ENCODE data around the gene CCDC157.

Gene CCDC157

GRCh38 chr22:30351226-30351625 is 5.6 kb upstream of the CCDC157 start:
- in situ Hi-C loops (cut with HindIII; ENCODE audit: low sequenced_read_pairs): no loop called here

GRCh38 chr22:30354644-30355043 is 2.2 kb upstream of the CCDC157 start:
- in situ Hi-C loops (cut with HindIII; ENCODE audit: low sequenced_read_pairs): no loop called here

- in situ Hi-C loops (cut with HindIII; ENCODE audit: low sequenced_read_pairs): no loop called here
These were observed 396 bp downstream of the CCDC157 start for GRCh38 chr22:30357236-30357570.

GRCh38 chr22:30357650-30358215 is 926 bp downstream of the CCDC157 start:
- in situ Hi-C loops (cut with HindIII; ENCODE audit: low sequenced_read_pairs): no loop called here

- in situ Hi-C loops (cut with HindIII; ENCODE audit: low sequenced_read_pairs): no loop called here
These were observed 1.7 kb downstream of the CCDC157 start for GRCh38 chr22:30358541-30358940.

- in situ Hi-C loops (cut with HindIII; ENCODE audit: low sequenced_read_pairs): no loop called here
These were observed 5.3 kb downstream of the CCDC157 start for GRCh38 chr22:30361916-30362650.

- in situ Hi-C loops (cut with HindIII; ENCODE audit: low sequenced_read_pairs): no loop called here
These were observed 6.0 kb downstream of the CCDC157 start for GRCh38 chr22:30362651-30363281.

- in situ Hi-C loops (cut with HindIII; ENCODE audit: low sequenced_read_pairs): no loop called here
These were observed 9.1 kb downstream of the CCDC157 start for GRCh38 chr22:30365891-30366290.

- in situ Hi-C loops (cut with HindIII; ENCODE audit: low sequenced_read_pairs): no loop called here
These were observed 11.6 kb downstream of the CCDC157 start for GRCh38 chr22:30368420-30368819.

GRCh38 chr22:30370641-30371230 is 13.9 kb downstream of the CCDC157 start:
- in situ Hi-C loops (cut with HindIII; ENCODE audit: low sequenced_read_pairs): no loop called here

- in situ Hi-C loops (cut with HindIII; ENCODE audit: low sequenced_read_pairs): no loop called here
These were observed 14.5 kb downstream of the CCDC157 start for GRCh38 chr22:30371321-30371720.

- in situ Hi-C loops (cut with HindIII; ENCODE audit: low sequenced_read_pairs): no loop called here
These were observed 15.2 kb downstream of the CCDC157 start for GRCh38 chr22:30371981-30372380.

GRCh38 chr22:30372915-30373314 is 16.1 kb downstream of the CCDC157 start:
- in situ Hi-C loops (cut with HindIII; ENCODE audit: low sequenced_read_pairs): no loop called here

- in situ Hi-C loops (cut with HindIII; ENCODE audit: low sequenced_read_pairs): no loop called here
These were observed 16.8 kb downstream of the CCDC157 start for GRCh38 chr22:30373331-30374325.

- in situ Hi-C loops (cut with HindIII; ENCODE audit: low sequenced_read_pairs): no loop called here
These were observed 18.6 kb downstream of the CCDC157 start for GRCh38 chr22:30375312-30375849.

- in situ Hi-C loops (cut with HindIII; ENCODE audit: low sequenced_read_pairs): loop anchor here (10.0 kb wide), 2 partner anchors 95 to 225 kb away; partner anchors contain the start of gene CASTOR1
These were observed 23.2 kb downstream of the CCDC157 start for GRCh38 chr22:30380011-30380410.

- in situ Hi-C loops (cut with HindIII; ENCODE audit: low sequenced_read_pairs): loop anchor here (10.0 kb wide), 2 partner anchors 96 to 226 kb away; partner anchors contain the start of gene CASTOR1
These were observed 24.5 kb downstream of the CCDC157 start for GRCh38 chr22:30381264-30381663.

- in situ Hi-C loops (cut with HindIII; ENCODE audit: low sequenced_read_pairs): loop anchor here (10.0 kb wide), 2 partner anchors 98 to 228 kb away; partner anchors contain the start of gene CASTOR1
These were observed 25.5 kb downstream of the CCDC157 start for GRCh38 chr22:30382340-30382739.

- in situ Hi-C loops (cut with HindIII; ENCODE audit: low sequenced_read_pairs): loop anchor here (10.0 kb wide), 2 partner anchors 98 to 228 kb away; partner anchors contain the start of gene CASTOR1
These were observed 26.3 kb downstream of the CCDC157 start for GRCh38 chr22:30383061-30383460.

GRCh38 chr22:30385942-30386341 is 29.1 kb downstream of the CCDC157 start:
- in situ Hi-C loops (cut with HindIII; ENCODE audit: low sequenced_read_pairs): loop anchor here (10.0 kb wide), 2 partner anchors 101 to 231 kb away; partner anchors contain the start of gene CASTOR1

Data from DLD1 (cell line).